ENCODE results near the gene ZNF423. TPM values are rescaled to one million over a fixed set of nuclear protein-coding genes. Genes with fewer than 3 reads are reported as not detected.

ZNF423 gene
- total and polyA plus RNA-seq, 2 experiments from 2014 or later, result 0.43 to 0.49 TPM

- no peak for DNase-seq
- Histone ChIP-seq H3K27ac (no peak overlapping the region), H3F3A (ENCODE audit: insufficient read depth) (no peaks in the 10 kb centered on the region), H3K9me2 (ENCODE audit: insufficient read depth) (no peaks in the 10 kb centered on the region), H3K36me3 (ENCODE audit: low read depth) (no peaks in the 10 kb centered on the region), H2AFZ (no peak overlapping the region), H3K9me3 (ENCODE audit: low read depth) (no peaks in the 10 kb centered on the region), H3K79me2 (ENCODE audit: insufficient read depth) (no peaks in the 10 kb centered on the region), H3K4me1 (ENCODE audit: insufficient read depth) (no peaks in the 10 kb centered on the region), H3K9ac (no peak overlapping the region), H3K4me2 (ENCODE audit: unreplicated experiment) (no peak overlapping the region), H3K27me3 (replicated peaks; ENCODE audit: insufficient read depth) (0 out of 2 replicates have a peak, but pooled peaks cover 5% of the 10 kb centered on the region), H4K20me1 (ENCODE audit: insufficient read depth) (no peaks in the 10 kb centered on the region), H3K4me3 (no peak overlapping the region)
- in situ Hi-C loops (cut with MboI), result no loop called here
- TF ChIP-seq EZH2phosphoT487 (IDR thresholded peaks at IDR 0.05; ENCODE audit: insufficient read depth, low read depth) (no peak), EZH2 (IDR thresholded peaks at IDR 0.05; ENCODE audit: insufficient read depth, poor library complexity, severe bottlenecking) (no peak)
- WGBS, 2 experiments (ENCODE audit: low coverage in 1 of 2, low lambda C conversion rate in 2 of 2, missing lambda C conversion rate in 2 of 2), result 67 to 70% methylated on average over 5 of the region's 5 CpGs
These were observed 401.9 kb downstream of the ZNF423 start for GRCh38 chr16:49453983-49454382.

DNA sequence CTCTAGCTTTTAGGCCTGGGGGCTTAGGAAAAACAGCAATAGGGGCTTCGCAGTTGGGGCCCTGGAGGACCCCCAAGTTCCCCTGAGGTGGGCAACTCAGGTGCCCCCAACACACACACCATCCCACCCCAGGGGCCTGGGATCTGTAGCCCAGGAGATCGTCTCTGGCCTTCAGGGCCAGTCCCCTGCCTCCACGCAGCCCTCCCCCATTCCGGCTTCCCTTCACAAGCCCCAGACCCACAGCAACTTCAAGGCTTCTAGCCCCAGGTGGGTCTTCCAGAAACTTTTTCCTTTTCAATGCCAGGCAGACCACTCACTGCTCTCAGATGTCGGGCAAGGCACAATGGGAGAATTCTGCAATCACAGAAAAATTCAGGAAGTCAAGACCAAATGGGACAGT is 402.9 kb downstream of the ZNF423 start:
- H3K4me2 ChIP-seq (ENCODE audit: unreplicated experiment), result no peak overlapping the region
- H3K27ac ChIP-seq, result no peak overlapping the region
- TF ChIP-seq EZH2 (IDR thresholded peaks at IDR 0.05; ENCODE audit: insufficient read depth, poor library complexity, severe bottlenecking), result no peak
- TF ChIP-seq EZH2phosphoT487 (IDR thresholded peaks at IDR 0.05; ENCODE audit: insufficient read depth, low read depth), result no peak
- in situ Hi-C loops (cut with MboI), result no loop called here
- no peak overlapping the region for H3K4me3 ChIP-seq
- no peaks in the 10 kb centered on the region for H3F3A ChIP-seq (ENCODE audit: insufficient read depth)
- 52 to 62% methylated on average over 5 of the region's 5 CpGs for WGBS, 2 experiments (ENCODE audit: low coverage in 1 of 2, low lambda C conversion rate in 2 of 2, missing lambda C conversion rate in 2 of 2)
- H3K36me3 ChIP-seq (ENCODE audit: low read depth), result no peaks in the 10 kb centered on the region
- H3K9me3 ChIP-seq (ENCODE audit: low read depth), result no peaks in the 10 kb centered on the region
- H4K20me1 ChIP-seq (ENCODE audit: insufficient read depth), result no peaks in the 10 kb centered on the region
- H3K79me2 ChIP-seq (ENCODE audit: insufficient read depth), result no peaks in the 10 kb centered on the region
- no peaks in the 10 kb centered on the region for H3K9me2 ChIP-seq (ENCODE audit: insufficient read depth)
- no peak overlapping the region for H3K9ac ChIP-seq
- H3K4me1 ChIP-seq (ENCODE audit: insufficient read depth), result no peaks in the 10 kb centered on the region
- H3K27me3 ChIP-seq (replicated peaks; ENCODE audit: insufficient read depth), result 0 out of 2 replicates have a peak, but pooled peaks cover 5% of the 10 kb centered on the region
- DNase-seq, result no peak
- H2AFZ ChIP-seq, result no peak overlapping the region

- no peaks in the 10 kb centered on the region for H3K9me3 ChIP-seq (ENCODE audit: low read depth)
These were observed 403.3 kb downstream of the ZNF423 start for GRCh38 chr16:49452578-49452977.

DNA sequence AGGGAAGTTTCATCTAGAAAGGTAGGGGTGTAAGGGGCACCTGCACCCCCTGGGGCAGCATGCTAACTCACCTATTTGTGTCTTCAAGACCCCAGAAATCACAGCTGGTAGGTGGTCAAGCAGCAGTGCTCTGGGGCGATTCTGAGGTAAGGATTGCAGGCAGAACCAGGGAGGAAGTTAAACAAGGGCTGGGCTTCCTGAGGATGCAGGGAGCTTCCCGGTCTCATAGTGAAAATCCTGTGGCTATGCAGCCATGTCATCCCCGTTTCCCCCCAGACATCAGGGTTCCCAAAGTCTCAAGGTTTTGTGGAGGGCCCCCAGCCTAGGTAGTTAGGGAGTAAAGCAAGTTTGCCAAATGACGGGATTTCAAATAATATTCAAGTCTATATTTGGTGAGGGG is 403.8 kb downstream of the ZNF423 start:
- no peak overlapping the region for H3K4me2 ChIP-seq (ENCODE audit: unreplicated experiment)
- no peaks in the 10 kb centered on the region for H3K4me1 ChIP-seq (ENCODE audit: insufficient read depth)
- no peaks in the 10 kb centered on the region for H3K9me2 ChIP-seq (ENCODE audit: insufficient read depth)
- TF ChIP-seq EZH2 (IDR thresholded peaks at IDR 0.05; ENCODE audit: insufficient read depth, poor library complexity, severe bottlenecking) (no peak), EZH2phosphoT487 (IDR thresholded peaks at IDR 0.05; ENCODE audit: insufficient read depth, low read depth) (no peak)
- no peaks in the 10 kb centered on the region for H3K9me3 ChIP-seq (ENCODE audit: low read depth)
- DNase-seq, result no peak
- no peaks in the 10 kb centered on the region for H3K36me3 ChIP-seq (ENCODE audit: low read depth)
- WGBS, 2 experiments (ENCODE audit: low coverage in 1 of 2, low lambda C conversion rate in 2 of 2, missing lambda C conversion rate in 2 of 2), result 19 to 25% methylated on average over 4 of the region's 4 CpGs
- no peak overlapping the region for H3K4me3 ChIP-seq
- H3F3A ChIP-seq (ENCODE audit: insufficient read depth), result no peaks in the 10 kb centered on the region
- H3K79me2 ChIP-seq (ENCODE audit: insufficient read depth), result no peaks in the 10 kb centered on the region
- H3K27me3 ChIP-seq (replicated peaks; ENCODE audit: insufficient read depth), result 0 out of 2 replicates have a peak, but pooled peaks cover 5% of the 10 kb centered on the region
- in situ Hi-C loops (cut with MboI), result no loop called here
- no peak overlapping the region for H2AFZ ChIP-seq
- no peak overlapping the region for H3K9ac ChIP-seq
- no peak overlapping the region for H3K27ac ChIP-seq
- H4K20me1 ChIP-seq (ENCODE audit: insufficient read depth), result no peaks in the 10 kb centered on the region

More at GRCh38 chr16:49452578-49452977, 403.3 kb downstream of the ZNF423 start:
- Histone ChIP-seq H3F3A (ENCODE audit: insufficient read depth) (no peaks in the 10 kb centered on the region), H3K27ac (no peak overlapping the region), H3K9ac (no peak overlapping the region), H3K4me2 (ENCODE audit: unreplicated experiment) (no peak overlapping the region), H3K9me2 (ENCODE audit: insufficient read depth) (no peaks in the 10 kb centered on the region), H3K4me1 (ENCODE audit: insufficient read depth) (no peaks in the 10 kb centered on the region), H2AFZ (no peak overlapping the region), H3K36me3 (ENCODE audit: low read depth) (no peaks in the 10 kb centered on the region), H3K79me2 (ENCODE audit: insufficient read depth) (no peaks in the 10 kb centered on the region), H3K27me3 (replicated peaks; ENCODE audit: insufficient read depth) (0 out of 2 replicates have a peak, but pooled peaks cover 5% of the 10 kb centered on the region), H4K20me1 (ENCODE audit: insufficient read depth) (no peaks in the 10 kb centered on the region), H3K4me3 (no peak overlapping the region)
- in situ Hi-C loops (cut with MboI), result no loop called here
- TF ChIP-seq EZH2phosphoT487 (IDR thresholded peaks at IDR 0.05; ENCODE audit: insufficient read depth, low read depth) (no peak), EZH2 (IDR thresholded peaks at IDR 0.05; ENCODE audit: insufficient read depth, poor library complexity, severe bottlenecking) (no peak)
- WGBS, 2 experiments (ENCODE audit: low coverage in 1 of 2, low lambda C conversion rate in 2 of 2, missing lambda C conversion rate in 2 of 2), result 67 to 73% methylated on average over 14 of the region's 14 CpGs
- no peak for DNase-seq

GRCh38 chr16:49446805-49447204 is 409.1 kb downstream of the ZNF423 start:
- H3K36me3 ChIP-seq (ENCODE audit: low read depth), result no peaks in the 10 kb centered on the region
- H3K27ac ChIP-seq, result no peak overlapping the region
- no peaks in the 10 kb centered on the region for H3K9me2 ChIP-seq (ENCODE audit: insufficient read depth)
- H3F3A ChIP-seq (ENCODE audit: insufficient read depth), result no peaks in the 10 kb centered on the region
- no peaks in the 10 kb centered on the region for H4K20me1 ChIP-seq (ENCODE audit: insufficient read depth)
- no peaks in the 10 kb centered on the region for H3K4me1 ChIP-seq (ENCODE audit: insufficient read depth)
- H3K4me2 ChIP-seq (ENCODE audit: unreplicated experiment), result no peak overlapping the region
- DNase-seq, result no peak
- no peaks in the 10 kb centered on the region for H3K9me3 ChIP-seq (ENCODE audit: low read depth)
- in situ Hi-C loops (cut with MboI), result no loop called here
- no peak overlapping the region for H3K4me3 ChIP-seq
- no peak overlapping the region for H2AFZ ChIP-seq
- 42 to 45% methylated on average over 2 of the region's 2 CpGs for WGBS, 2 experiments (ENCODE audit: low coverage in 1 of 2, low lambda C conversion rate in 2 of 2, missing lambda C conversion rate in 2 of 2)
- no peaks in the 10 kb centered on the region for H3K79me2 ChIP-seq (ENCODE audit: insufficient read depth)
- H3K9ac ChIP-seq, result no peak overlapping the region
- TF ChIP-seq EZH2phosphoT487 (IDR thresholded peaks at IDR 0.05; ENCODE audit: insufficient read depth, low read depth), result no peak
- H3K27me3 ChIP-seq (replicated peaks; ENCODE audit: insufficient read depth), result 0 out of 2 replicates have a peak, but pooled peaks cover 5% of the 10 kb centered on the region

Data from GM23248 (cell line).